SK-N-MC (cell line): ENCODE data around the gene ELMO2.

ENCODE experiments used
- EZH2 ChIP-seq: fragments of 200-600 bp; sonication (generic); IDR thresholded peaks from one replicate; pipeline ENCODE4 v1.6.1; 2017; ENCODE audit warnings: antibody characterized with exemption
- POLR2AphosphoS5 ChIP-seq: IDR thresholded peaks from 2 replicates; pipeline ENCODE4 v1.6.1; 2012; ENCODE audit warnings: mild to moderate bottlenecking, low read depth, low read length, borderline replicate concordance

DNA sequence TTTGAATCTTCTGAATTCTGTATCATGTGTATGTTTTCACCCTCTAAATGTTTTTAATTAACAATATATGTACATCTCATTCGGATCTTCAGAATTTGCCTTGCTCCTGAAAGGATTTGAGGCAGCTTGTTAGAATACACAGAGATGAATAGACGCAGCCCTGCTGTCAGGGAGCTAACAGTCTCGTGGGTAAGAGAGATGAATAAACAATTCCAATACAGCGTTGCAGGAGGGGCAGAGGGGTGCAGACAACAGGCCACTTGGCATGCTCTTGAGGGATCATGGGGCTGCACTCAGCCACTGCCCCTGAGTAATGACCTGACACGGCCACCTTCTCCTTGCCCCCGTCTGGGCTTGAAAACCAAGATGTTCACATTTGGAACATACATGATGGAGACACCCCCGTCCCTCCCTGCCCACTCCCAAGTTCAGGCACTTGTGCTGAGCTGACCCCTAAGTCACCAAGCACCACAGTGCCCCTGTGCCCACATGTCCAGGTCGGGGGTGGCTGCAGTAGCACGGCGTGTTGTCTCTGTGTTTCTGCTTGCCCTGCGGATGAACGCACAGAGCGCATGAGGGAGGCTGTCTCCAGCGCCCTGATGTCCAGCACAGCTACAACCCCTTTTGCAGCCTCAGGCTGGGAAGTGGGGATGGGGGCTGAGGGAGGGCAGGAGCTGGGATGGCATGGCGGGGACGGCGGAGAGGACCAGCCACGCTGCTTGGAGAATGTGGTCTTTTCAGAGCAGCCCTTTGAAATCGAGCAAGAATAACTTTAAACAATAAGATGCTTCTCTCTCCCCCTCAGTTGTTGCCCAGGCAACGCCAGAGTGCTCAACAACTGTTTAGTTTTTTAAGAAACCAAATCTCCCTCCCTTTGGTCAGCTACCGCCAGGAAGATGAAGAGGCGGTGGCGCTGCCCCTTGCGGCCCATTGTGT, 65.1 kb downstream of the ELMO2 start:
- TF ChIP-seq EZH2 (peak; percentile 48), POLR2AphosphoS5 (no peak)
